PC-9 (cell line): ENCODE data around the gene MSANTD2. TPM values are rescaled to one million over a fixed set of nuclear protein-coding genes. Genes with fewer than 3 reads are reported as not detected.

Experiments used
- BruUV-seq: library from RNA; stranded (reverse); fragments of 400-500 nt; replicated peaks from 2 replicates; lab custom pipeline; 2021; lab: Mats Ljungman, UMichigan
- CTCF ChIA-PET: fragments of 300-600 bp; sonication (Branson Sonifier 250); formaldehyde crosslinking; loops from one replicate; lab custom pipeline; 2022; ENCODE audit warnings: antibody characterized with exemption; lab: Charles Lee
- POLR2A ChIA-PET: fragments of 300-600 bp; sonication (Branson Sonifier 250); formaldehyde crosslinking; loops from one replicate; lab custom pipeline; 2022; ENCODE audit warnings: antibody characterized with exemption; ENCODE audit not compliant: unreplicated experiment; lab: Charles Lee
- DNase-seq, 2 experiments: peaks; one replicate each; pipeline versions ENCODE4 v3.0.0 to v3.0.0-alpha.2; 2015 to 2022; ENCODE audit warnings: mixed read lengths in 1 of 2
- H2AFZ ChIP-seq: fragments of 200-600 bp; sonication (generic); 2 replicates; pipeline ENCODE4 v1.8.1; 2017; ENCODE audit warnings: antibody characterized with exemption
- H3F3A ChIP-seq: fragments of 200-600 bp; sonication (generic); 2 replicates; pipeline ENCODE4 v1.8.1; 2017; ENCODE audit warnings: antibody characterized with exemption, mild to moderate bottlenecking, low read depth; ENCODE audit not compliant: insufficient read depth
- H3K27ac ChIP-seq: fragments of 200-600 bp; sonication (generic); 2 replicates; pipeline ENCODE4 v1.6.1; 2016; ENCODE audit warnings: mixed run types
- H3K27me3 ChIP-seq: fragments of 200-600 bp; sonication (generic); 2 replicates; pipeline ENCODE4 v1.6.1; 2016; ENCODE audit warnings: low read depth, mixed run types; ENCODE audit not compliant: insufficient read depth
- H3K36me3 ChIP-seq: fragments of 200-600 bp; sonication (generic); 2 replicates; pipeline ENCODE4 v1.6.1; 2016; ENCODE audit warnings: low read depth, mixed run types
- H3K4me1 ChIP-seq: fragments of 200-600 bp; sonication (generic); replicated peaks from 2 replicates; pipeline ENCODE4 v1.6.1; 2016; ENCODE audit warnings: mixed run types; ENCODE audit not compliant: insufficient read depth
- H3K4me2 ChIP-seq: fragments of 200-600 bp; sonication (generic); 2 replicates; pipeline ENCODE4 v1.6.1; 2017; ENCODE audit warnings: mixed run types
- H3K4me3 ChIP-seq: fragments of 200-600 bp; sonication (generic); 2 replicates; pipeline ENCODE4 v1.6.1; 2016; ENCODE audit warnings: mixed run types
- H3K79me2 ChIP-seq: fragments of 200-600 bp; sonication (generic); 2 replicates; pipeline ENCODE4 v1.6.1; 2017; ENCODE audit warnings: low read depth, mixed run types
- H3K9me2 ChIP-seq: fragments of 200-600 bp; sonication (generic); 2 replicates; pipeline ENCODE4 v1.8.1; 2017; ENCODE audit warnings: mild to moderate bottlenecking; ENCODE audit not compliant: insufficient read depth
- H3K9me3 ChIP-seq: fragments of 200-600 bp; sonication (generic); 2 replicates; pipeline ENCODE4 v1.8.1; 2016; ENCODE audit warnings: low read depth; ENCODE audit not compliant: insufficient read depth
- H4K20me1 ChIP-seq: fragments of 200-600 bp; sonication (generic); 2 replicates; pipeline ENCODE4 v1.8.1; 2017; ENCODE audit not compliant: insufficient read depth
- CTCF ChIP-seq: fragments of 200-600 bp; sonication (generic); conservative IDR thresholded peaks from 2 replicates; pipeline ENCODE4 v1.6.1; 2017; ENCODE audit warnings: mixed run types, antibody characterized with exemption, mild to moderate bottlenecking, moderate library complexity
- EZH2 ChIP-seq: fragments of 200-600 bp; sonication (generic); IDR thresholded peaks from 2 replicates; pipeline ENCODE4 v1.8.0; 2017; ENCODE audit warnings: antibody characterized with exemption, low read depth
- intact Hi-C: fragments of 100-400 bp; cut with micrococcal nuclease; formaldehyde crosslinking; loops from one replicate; pipeline ENCODE4 v1.10.0; 2022; ENCODE audit not compliant: unreplicated experiment
- total RNA-seq: library from RNA; stranded (reverse); gene quantifications from 2 replicates; pipeline ENCODE4 v1.2.3, GENCODE V29; 2021

The MSANTD2 gene
- total RNA-seq, 1 experiment from 2014 or later: 16.9 TPM

- no peak overlapping the region for H3K4me2 ChIP-seq
- no peak overlapping the region for H2AFZ ChIP-seq
- peak; percentile 31 to 67 for DNase-seq
- peaks cover 6% of the 10 kb centered on the region; the same call in 1 of the 2 replicates for H4K20me1 ChIP-seq
- no peak overlapping the region for H3K4me3 ChIP-seq
- no peak overlapping the region for H3K27ac ChIP-seq
- CTCF ChIA-PET: interaction anchor here (0.7 to 2.6 kb wide), 9 partner anchors 24 to 1731 kb away, joined by 3 to 12 read pairs (median 4); no protein-coding TSS in a partner anchor
- peaks cover 33% of the 10 kb centered on the region for H3K4me1 ChIP-seq
- peaks cover 98% of the 10 kb centered on the region for H3K79me2 ChIP-seq
- BruUV-seq: no TSS peak
- H3K9me2 ChIP-seq: no peaks in the 10 kb centered on the region
- intact Hi-C loops: loop anchor here (1.0 to 10.0 kb wide), 4 partner anchors 30 to 124 kb away; partner anchors contain the start of genes SIAE and SPA17
- no peaks in the 10 kb centered on the region for H3K9me3 ChIP-seq
- POLR2A ChIA-PET: no interaction called here
- TF ChIP-seq EZH2 (no peak), CTCF (peak; percentile 81)
- H3K36me3 ChIP-seq: no peaks in the 10 kb centered on the region
- no peaks in the 10 kb centered on the region for H3F3A ChIP-seq
- H3K27me3 ChIP-seq: no peaks in the 10 kb centered on the region
Observed at GRCh38 chr11:124793466-124794278, 6.5 kb downstream of the MSANTD2 start.

GRCh38 chr11:124791626-124792341 lies 8.4 kb downstream of the MSANTD2 start:
- Histone ChIP-seq H3K4me2 (no peak overlapping the region), H3K27me3 (no peaks in the 10 kb centered on the region), H4K20me1 (peaks cover 6% of the 10 kb centered on the region; the same call in 1 of the 2 replicates), H3K9me2 (no peaks in the 10 kb centered on the region), H3K4me1 (peaks cover 22% of the 10 kb centered on the region), H3F3A (no peaks in the 10 kb centered on the region), H3K4me3 (no peak overlapping the region), H3K36me3 (no peaks in the 10 kb centered on the region), H3K27ac (no peak overlapping the region), H3K79me2 (peaks cover 94% of the 10 kb centered on the region), H2AFZ (no peak overlapping the region), H3K9me3 (no peaks in the 10 kb centered on the region)
- DNase-seq: no peak
- ChIA-PET CTCF (no interaction called here), POLR2A (no interaction called here)
- no peak for TF ChIP-seq EZH2
- no peak for TF ChIP-seq CTCF
- no TSS peak for BruUV-seq
- intact Hi-C loops: loop anchor here (10.0 kb wide), 1 partner anchor 47 kb away; no protein-coding TSS in a partner anchor

- POLR2A ChIA-PET: no interaction called here
- DNase-seq: no peak
- no peaks in the 10 kb centered on the region for H3K36me3 ChIP-seq
- no peaks in the 10 kb centered on the region for H3K9me3 ChIP-seq
- CTCF ChIA-PET: no interaction called here
- peaks cover 68% of the 10 kb centered on the region for H3K79me2 ChIP-seq
- H3K4me1 ChIP-seq: peaks cover 14% of the 10 kb centered on the region
- H3K27ac ChIP-seq: no peak overlapping the region
- H4K20me1 ChIP-seq: peaks cover 6% of the 10 kb centered on the region; the same call in 1 of the 2 replicates
- no peak overlapping the region for H2AFZ ChIP-seq
- H3K4me3 ChIP-seq: no peak overlapping the region
- no peaks in the 10 kb centered on the region for H3F3A ChIP-seq
- TF ChIP-seq EZH2: no peak
- TF ChIP-seq CTCF: no peak
- H3K27me3 ChIP-seq: no peaks in the 10 kb centered on the region
- H3K4me2 ChIP-seq: no peak overlapping the region
- no TSS peak for BruUV-seq
- no peaks in the 10 kb centered on the region for H3K9me2 ChIP-seq
- intact Hi-C loops: no loop called here
Observed at GRCh38 chr11:124788521-124788920, 11.7 kb downstream of the MSANTD2 start.
